Natural killer cell (primary cell): ENCODE data around the gene MMP10. TPM values are rescaled to one million over a fixed set of nuclear protein-coding genes. Genes with fewer than 3 reads are reported as not detected.
A peak's percentile ranks its signal among the peaks of the same experiment; 100 is the strongest.
"Not testable (repeated sequence)": the region's sequence is repeated elsewhere in the genome, so short reads cannot be mapped to it uniquely, and the experiment has no call there.

ENCODE experiments used
- ATAC-seq, 3 donors: fragments of 150-1000 bp in 2 of 3; fragments of 200-7000 bp in 1 of 3; cut with Tn5 transposase; 1 replicate in 1 of 3; 2 replicates in 2 of 3; pipeline ENCODE4 v1.10.0; 2021; ENCODE audit warnings: mild to moderate bottlenecking in 2 of 3, moderate library complexity in 2 of 3
- DNase-seq, 2 donors: peaks; one replicate each; pipeline versions ENCODE4 v3.0.0 to v3.0.0-alpha.2; 2013 to 2021; ENCODE audit warnings: mixed read lengths in 1 of 2
- H3K27ac ChIP-seq: one replicate; pipeline ENCODE4 v1.5.1; 2013; ENCODE audit warnings: mild to moderate bottlenecking, low read length
- H3K27me3 ChIP-seq: one replicate; pipeline ENCODE4 v1.6.1; 2013; ENCODE audit warnings: low read length; ENCODE audit not compliant: control insufficient read depth, insufficient read depth
- H3K36me3 ChIP-seq: one replicate; pipeline ENCODE4 v1.6.1; 2013; ENCODE audit warnings: low read length; ENCODE audit not compliant: control insufficient read depth, insufficient read depth
- H3K4me1 ChIP-seq: one replicate; pipeline ENCODE4 v1.6.1; 2013; ENCODE audit warnings: low read length; ENCODE audit not compliant: control insufficient read depth, insufficient read depth
- H3K4me3 ChIP-seq: one replicate; pipeline ENCODE4 v1.5.1; 2013; ENCODE audit warnings: low read length
- H3K9me3 ChIP-seq: one replicate; pipeline ENCODE4 v1.6.1; 2013; ENCODE audit warnings: low read length; ENCODE audit not compliant: control insufficient read depth, insufficient read depth
- H3K27ac Mint-ChIP-seq, 2 donors: one replicate each; pipeline ENCODE4 v1.8.0; 2022; ENCODE audit warnings: mild to moderate bottlenecking in 2 of 2, mixed read lengths in 2 of 2, moderate library complexity in 1 of 2
- H3K27me3 Mint-ChIP-seq, 2 donors: one replicate each; pipeline ENCODE4 v1.8.0; 2022; ENCODE audit warnings: low read depth in 2 of 2, mixed read lengths in 2 of 2
- H3K36me3 Mint-ChIP-seq: one replicate; pipeline ENCODE4 v1.8.0; 2022; ENCODE audit warnings: mixed read lengths
- H3K4me1 Mint-ChIP-seq, 2 donors: one replicate each; pipeline ENCODE4 v1.8.0; 2022; ENCODE audit warnings: mixed read lengths in 2 of 2
- H3K4me3 Mint-ChIP-seq: one replicate; pipeline ENCODE4 v1.8.0; 2022; ENCODE audit warnings: mild to moderate bottlenecking, moderate library complexity, mixed read lengths
- H3K9me3 Mint-ChIP-seq, 2 donors: one replicate each; pipeline ENCODE4 v1.8.0; 2022; ENCODE audit warnings: mixed read lengths in 2 of 2
- WGBS: methylation state at CpG from one replicate; pipeline ENCODE4 v1.1.7; 2013; ENCODE audit warnings: missing lambda C conversion rate; ENCODE audit not compliant: insufficient coverage; 5-methylcytosine and 5-hydroxymethylcytosine counted together
- intact Hi-C: fragments of 100-400 bp; cut with micrococcal nuclease; formaldehyde crosslinking; loops from one replicate; pipeline ENCODE4 v1.14.2; 2022
- total RNA-seq, 4 donors: library from RNA; stranded (reverse); fragments of 120-200 nt in 1 of 4; gene quantifications; one replicate each; pipeline versions ENCODE4 v1.2.3 to v1.2.4, GENCODE V29; 2013 to 2022
- TF ChIP-seq, protein P1 (sequence below): fragments of 200-600 bp; IDR thresholded peaks from one replicate; pipeline ENCODE4 v1.8.0; 2022; ENCODE audit warnings: antibody characterized with exemption

MMP10 gene
- total RNA-seq, 3 donors from 2014 or later (not counting 1 experiment from before 2014, with no cell fraction given), result not detected

DNA sequence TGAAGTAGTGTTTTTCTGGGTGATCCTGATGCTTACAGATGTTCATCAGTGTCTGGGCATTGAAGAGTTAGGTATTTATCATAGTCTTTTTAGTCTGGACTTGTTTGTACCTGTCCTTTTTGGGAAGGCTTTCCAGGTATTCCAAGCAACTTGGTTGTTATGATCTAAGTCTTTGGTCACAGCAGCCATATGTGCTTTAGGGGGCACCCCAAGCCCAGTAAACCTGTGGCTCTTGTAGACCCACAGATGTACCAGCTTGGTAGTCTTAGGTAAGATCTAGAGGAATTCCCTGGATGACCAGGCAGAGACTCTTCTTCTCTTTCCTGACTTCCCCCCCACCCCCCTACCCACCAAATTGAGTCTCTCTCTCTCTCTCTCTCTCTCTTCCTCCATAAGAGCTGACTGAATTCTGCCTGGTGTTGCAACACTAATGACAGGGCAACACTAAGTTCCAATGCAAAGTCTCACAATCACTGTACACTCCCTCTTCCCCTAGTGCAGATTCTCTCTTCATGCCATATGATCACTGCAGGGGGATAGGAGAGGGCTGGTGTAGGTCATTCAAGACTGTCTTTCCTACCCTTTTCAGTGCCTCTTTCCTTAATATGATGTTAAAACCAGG, 31.2 kb downstream of the MMP10 start:
- TF ChIP-seq, protein P1, sequence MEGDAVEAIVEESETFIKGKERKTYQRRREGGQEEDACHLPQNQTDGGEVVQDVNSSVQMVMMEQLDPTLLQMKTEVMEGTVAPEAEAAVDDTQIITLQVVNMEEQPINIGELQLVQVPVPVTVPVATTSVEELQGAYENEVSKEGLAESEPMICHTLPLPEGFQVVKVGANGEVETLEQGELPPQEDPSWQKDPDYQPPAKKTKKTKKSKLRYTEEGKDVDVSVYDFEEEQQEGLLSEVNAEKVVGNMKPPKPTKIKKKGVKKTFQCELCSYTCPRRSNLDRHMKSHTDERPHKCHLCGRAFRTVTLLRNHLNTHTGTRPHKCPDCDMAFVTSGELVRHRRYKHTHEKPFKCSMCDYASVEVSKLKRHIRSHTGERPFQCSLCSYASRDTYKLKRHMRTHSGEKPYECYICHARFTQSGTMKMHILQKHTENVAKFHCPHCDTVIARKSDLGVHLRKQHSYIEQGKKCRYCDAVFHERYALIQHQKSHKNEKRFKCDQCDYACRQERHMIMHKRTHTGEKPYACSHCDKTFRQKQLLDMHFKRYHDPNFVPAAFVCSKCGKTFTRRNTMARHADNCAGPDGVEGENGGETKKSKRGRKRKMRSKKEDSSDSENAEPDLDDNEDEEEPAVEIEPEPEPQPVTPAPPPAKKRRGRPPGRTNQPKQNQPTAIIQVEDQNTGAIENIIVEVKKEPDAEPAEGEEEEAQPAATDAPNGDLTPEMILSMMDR, result no peak
- Mint-ChIP-seq H3K4me1 (no peaks in the 10 kb centered on the region), H3K27me3 (peaks cover 0 to 8% of the 10 kb centered on the region in 2 donors), H3K9me3 (peaks cover 5 to 12% of the 10 kb centered on the region in 2 donors), H3K27ac (no peak overlapping the region), H3K4me3 (no peak overlapping the region), H3K36me3 (no peaks in the 10 kb centered on the region)
- Histone ChIP-seq H3K4me3 (no peak overlapping the region), H3K27ac (no peak overlapping the region), H3K4me1 (no peaks in the 10 kb centered on the region), H3K9me3 (no peaks in the 10 kb centered on the region), H3K27me3 (no peaks in the 10 kb centered on the region), H3K36me3 (no peaks in the 10 kb centered on the region)
- DNase-seq, result no peak
- intact Hi-C loops, result no loop called here
- no peak for ATAC-seq

DNA sequence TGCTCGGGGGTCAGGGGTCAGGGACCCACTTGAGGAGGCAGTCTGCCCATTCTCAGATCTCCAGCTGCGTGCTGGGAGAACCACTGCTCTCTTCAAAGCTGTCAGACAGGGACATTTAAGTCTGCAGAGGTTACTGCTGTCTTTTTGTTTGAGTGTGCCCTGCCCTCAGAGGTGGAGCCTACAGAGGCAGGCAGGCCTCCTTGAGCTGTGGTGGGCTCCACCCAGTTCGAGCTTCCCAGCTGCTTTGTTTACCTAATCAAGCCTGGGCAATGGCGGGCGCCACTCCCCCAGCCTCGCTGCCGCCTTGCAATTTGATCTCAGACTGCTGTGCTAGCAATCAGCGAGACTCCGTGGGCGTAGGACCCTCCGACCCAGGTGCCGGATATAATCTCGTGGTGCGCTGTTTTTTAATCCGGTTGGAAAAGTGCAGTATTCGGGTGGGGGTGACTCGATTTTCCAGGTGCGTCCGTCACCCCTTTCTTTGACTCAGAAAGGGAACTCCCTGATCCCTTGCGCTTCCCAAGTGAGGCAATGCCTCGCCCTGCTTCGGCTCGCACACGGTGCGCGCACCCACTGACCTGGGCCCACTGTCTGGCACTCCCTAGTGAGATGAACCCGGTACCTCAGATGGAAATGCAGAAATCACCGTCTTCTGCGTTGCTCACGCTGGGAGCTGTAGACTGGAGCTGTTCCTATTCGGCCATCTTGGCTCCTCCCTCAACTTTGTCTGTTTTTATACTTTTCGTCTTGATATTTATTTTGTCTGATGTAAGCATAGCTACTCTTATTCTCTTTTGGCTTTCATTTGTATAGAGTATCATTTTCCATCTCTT, 33.5 kb downstream of the MMP10 start:
- 90% methylated on average over 30 of the region's 32 CpGs for WGBS
- H3K4me3 ChIP-seq, H3K9me3 ChIP-seq, ATAC-seq, H3K4me1 Mint-ChIP-seq, H3K27me3 ChIP-seq, H3K27ac Mint-ChIP-seq, H3K4me3 Mint-ChIP-seq, intact Hi-C loops, H3K36me3 ChIP-seq, H3K4me1 ChIP-seq, H3K27me3 Mint-ChIP-seq, DNase-seq, H3K36me3 Mint-ChIP-seq, H3K27ac ChIP-seq: not testable (repeated sequence)
- H3K9me3 Mint-ChIP-seq, result peaks cover 5 to 12% of the 10 kb centered on the region in 2 donors

DNA sequence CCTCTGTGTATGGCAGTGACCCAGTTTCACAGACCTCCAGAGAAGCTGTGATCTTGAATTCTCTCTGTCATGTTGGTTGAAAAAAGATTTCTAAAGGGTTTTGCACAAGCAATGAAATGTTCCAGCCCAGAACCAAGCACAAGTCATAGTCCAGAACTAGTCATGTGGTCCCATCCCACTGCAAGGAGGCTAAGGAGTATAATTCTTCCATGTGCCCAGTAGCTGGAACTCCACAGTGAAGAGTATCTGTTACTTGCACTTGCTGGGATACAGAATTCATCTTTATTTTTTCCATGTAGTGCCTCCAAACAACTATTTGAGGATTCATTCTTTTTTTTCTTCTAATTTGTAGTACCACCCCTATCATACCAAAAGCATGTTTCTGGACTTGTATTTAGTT, 45.8 kb downstream of the MMP10 start:
- TF ChIP-seq, protein P1, result no peak
- H3K36me3 Mint-ChIP-seq, result no peaks in the 10 kb centered on the region
- intact Hi-C loops, result no loop called here
- H3K36me3 ChIP-seq, result no peaks in the 10 kb centered on the region
- no peak overlapping the region for H3K4me3 Mint-ChIP-seq
- no peaks in the 10 kb centered on the region for H3K4me1 Mint-ChIP-seq
- H3K9me3 ChIP-seq, result peaks cover 5% of the 10 kb centered on the region
- peaks cover 3 to 4% of the 10 kb centered on the region in 2 donors for H3K9me3 Mint-ChIP-seq
- peaks cover 3 to 10% of the 10 kb centered on the region in 2 donors for H3K27me3 Mint-ChIP-seq
- no peak overlapping the region for H3K27ac Mint-ChIP-seq
- H3K4me1 ChIP-seq, result no peaks in the 10 kb centered on the region
- DNase-seq (no peak), ATAC-seq (no peak)
- H3K27ac ChIP-seq, result no peak overlapping the region
- H3K4me3 ChIP-seq, result no peak overlapping the region
- peaks cover 4% of the 10 kb centered on the region for H3K27me3 ChIP-seq

DNA sequence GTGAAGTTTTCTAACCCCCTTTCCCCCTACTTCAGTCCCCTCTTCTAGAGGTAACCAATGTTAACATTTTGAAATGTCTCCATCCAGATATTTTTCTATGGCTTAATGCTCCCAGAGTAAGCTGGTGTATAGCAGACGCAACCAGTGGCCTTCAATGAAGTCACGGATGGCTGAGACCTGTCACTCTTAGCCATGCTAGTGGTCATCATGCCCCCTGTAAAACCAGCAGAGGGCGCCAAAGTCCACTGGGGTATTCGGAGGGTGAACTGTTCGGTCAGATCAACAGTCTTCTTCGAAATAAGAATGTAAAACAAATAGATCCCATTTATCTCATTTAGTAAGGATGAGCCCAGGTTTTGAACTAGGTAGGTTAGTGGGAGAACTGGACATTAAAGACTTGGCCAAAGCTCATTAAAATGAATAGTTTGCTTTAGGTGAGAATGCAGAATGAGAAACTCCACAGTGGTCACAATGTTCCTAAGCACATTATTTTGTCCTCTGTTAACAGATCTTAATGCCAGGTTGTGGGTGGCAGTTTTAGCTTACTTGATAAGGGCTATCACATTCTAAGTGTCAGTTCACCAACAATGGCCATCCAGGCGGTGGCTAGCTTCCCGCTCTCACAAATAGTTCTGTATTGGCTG, 47.1 kb downstream of the MMP10 start:
- Mint-ChIP-seq H3K9me3 (peaks cover 2 to 3% of the 10 kb centered on the region in 2 donors), H3K36me3 (no peaks in the 10 kb centered on the region), H3K4me1 (no peaks in the 10 kb centered on the region), H3K27ac (no peak overlapping the region), H3K27me3 (peaks cover 0 to 10% of the 10 kb centered on the region in 2 donors), H3K4me3 (no peak overlapping the region)
- Histone ChIP-seq H3K9me3 (peaks cover 5% of the 10 kb centered on the region), H3K4me1 (no peaks in the 10 kb centered on the region), H3K36me3 (no peaks in the 10 kb centered on the region), H3K4me3 (no peak overlapping the region), H3K27me3 (peaks cover 4% of the 10 kb centered on the region), H3K27ac (no peak overlapping the region)
- no peak for ATAC-seq
- TF ChIP-seq, protein P1, result no peak
- intact Hi-C loops, result no loop called here
- 59% methylated on average over 7 of the region's 8 CpGs for WGBS
- DNase-seq, result peak in 1 of 2 donors; percentile 15

DNA sequence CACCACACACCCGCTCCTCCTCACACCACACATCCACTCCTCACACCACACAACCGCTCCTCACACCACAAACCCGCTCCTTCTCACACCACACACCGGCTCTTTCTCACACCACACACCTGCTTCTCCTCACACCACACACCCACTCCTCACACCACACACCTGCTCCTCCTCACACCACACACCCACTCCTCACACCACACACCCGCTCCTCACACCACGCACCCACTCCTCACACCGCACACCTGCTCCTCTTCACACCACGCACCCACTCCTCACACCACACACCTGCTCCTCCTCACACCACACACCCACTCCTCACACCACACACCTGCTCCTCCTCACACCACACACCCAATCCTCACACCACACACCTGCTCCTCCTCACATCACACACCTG, 49.5 kb downstream of the MMP10 start:
- 51% methylated on average over 8 of the region's 8 CpGs for WGBS
- H3K4me3 Mint-ChIP-seq, H3K9me3 Mint-ChIP-seq, DNase-seq, H3K36me3 ChIP-seq, intact Hi-C loops, H3K4me1 ChIP-seq, H3K27ac ChIP-seq, H3K36me3 Mint-ChIP-seq, H3K27ac Mint-ChIP-seq, H3K4me1 Mint-ChIP-seq, H3K4me3 ChIP-seq, H3K9me3 ChIP-seq, H3K27me3 ChIP-seq: not testable (repeated sequence)
- peaks cover 0 to 10% of the 10 kb centered on the region in 2 donors for H3K27me3 Mint-ChIP-seq
- peak in 1 of 3 donors; percentile 35 for ATAC-seq
